ENCODE data around the gene OPRD1. TPM values are rescaled to one million over a fixed set of nuclear protein-coding genes. Genes with fewer than 3 reads are reported as not detected.

The OPRD1 gene
- total RNA-seq, 1 donor from 2014 or later = not detected

GRCh38 chr1:28812669-28813468, 899 bp downstream of the OPRD1 start:
- H3K9me3 ChIP-seq = no peaks in the 10 kb centered on the region
- TF ChIP-seq CTCF (IDR thresholded peaks at IDR 0.05) = no peak
- H3K27ac ChIP-seq = no peak overlapping the region
- intact Hi-C loops (cut with DNase I) = no loop called here
- no peak for DNase-seq
- ATAC-seq = no peak
- no peaks in the 10 kb centered on the region for H3K36me3 ChIP-seq
- no peak overlapping the region for H3K4me3 ChIP-seq
- no peaks in the 10 kb centered on the region for H3K4me1 ChIP-seq
- H3K27me3 ChIP-seq = peaks cover 59% of the 10 kb centered on the region

- TF ChIP-seq CTCF (IDR thresholded peaks at IDR 0.05) = no peak
- no peak for ATAC-seq
Measured at GRCh38 chr1:28813931-28814465, 2.0 kb downstream of the OPRD1 start.

GRCh38 chr1:28815533-28816185, 3.7 kb downstream of the OPRD1 start:
- Histone ChIP-seq H3K27me3 (peaks cover 54% of the 10 kb centered on the region), H3K9me3 (no peaks in the 10 kb centered on the region), H3K4me3 (no peak overlapping the region), H3K36me3 (no peaks in the 10 kb centered on the region), H3K27ac (no peak overlapping the region), H3K4me1 (no peaks in the 10 kb centered on the region)
- intact Hi-C loops (cut with DNase I) = no loop called here
- DNase-seq (no peak), ATAC-seq (no peak)
- TF ChIP-seq CTCF (IDR thresholded peaks at IDR 0.05) = no peak

More at GRCh38 chr1:28813931-28814465, 2.0 kb downstream of the OPRD1 start:
- H3K9me3 ChIP-seq = no peaks in the 10 kb centered on the region
- no peaks in the 10 kb centered on the region for H3K4me1 ChIP-seq
- peaks cover 59% of the 10 kb centered on the region for H3K27me3 ChIP-seq
- DNase-seq = no peak
- intact Hi-C loops (cut with DNase I) = no loop called here
- H3K27ac ChIP-seq = no peak overlapping the region
- no peak overlapping the region for H3K4me3 ChIP-seq
- H3K36me3 ChIP-seq = no peaks in the 10 kb centered on the region

GRCh38 chr1:28817133-28817532, 5.2 kb downstream of the OPRD1 start:
- H3K4me3 ChIP-seq = no peak overlapping the region
- DNase-seq = no peak
- peaks cover 41% of the 10 kb centered on the region for H3K27me3 ChIP-seq
- H3K4me1 ChIP-seq = no peaks in the 10 kb centered on the region
- no peaks in the 10 kb centered on the region for H3K9me3 ChIP-seq
- intact Hi-C loops (cut with DNase I) = no loop called here
- H3K36me3 ChIP-seq = no peaks in the 10 kb centered on the region
- H3K27ac ChIP-seq = no peak overlapping the region
- TF ChIP-seq CTCF (IDR thresholded peaks at IDR 0.05) = no peak
- no peak for ATAC-seq

- DNase-seq (no peak), ATAC-seq (no peak)
- TF ChIP-seq CTCF (IDR thresholded peaks at IDR 0.05) = no peak
- Histone ChIP-seq H3K36me3 (no peaks in the 10 kb centered on the region), H3K27me3 (peaks cover 22% of the 10 kb centered on the region), H3K9me3 (no peaks in the 10 kb centered on the region), H3K27ac (no peak overlapping the region), H3K4me1 (no peaks in the 10 kb centered on the region), H3K4me3 (no peak overlapping the region)
- intact Hi-C loops (cut with DNase I) = no loop called here
Measured at GRCh38 chr1:28819020-28819419, 7.0 kb downstream of the OPRD1 start.
